HG03460 (cell line): ENCODE measurements around the gene ZNF536.

ENCODE experiments used
- ATAC-seq: cut with Tn5 transposase; IDR thresholded peaks from one replicate; pipeline ENCODE4 v1.9.1; 2021; ENCODE audit not compliant: unreplicated experiment

Gene ZNF536

DNA sequence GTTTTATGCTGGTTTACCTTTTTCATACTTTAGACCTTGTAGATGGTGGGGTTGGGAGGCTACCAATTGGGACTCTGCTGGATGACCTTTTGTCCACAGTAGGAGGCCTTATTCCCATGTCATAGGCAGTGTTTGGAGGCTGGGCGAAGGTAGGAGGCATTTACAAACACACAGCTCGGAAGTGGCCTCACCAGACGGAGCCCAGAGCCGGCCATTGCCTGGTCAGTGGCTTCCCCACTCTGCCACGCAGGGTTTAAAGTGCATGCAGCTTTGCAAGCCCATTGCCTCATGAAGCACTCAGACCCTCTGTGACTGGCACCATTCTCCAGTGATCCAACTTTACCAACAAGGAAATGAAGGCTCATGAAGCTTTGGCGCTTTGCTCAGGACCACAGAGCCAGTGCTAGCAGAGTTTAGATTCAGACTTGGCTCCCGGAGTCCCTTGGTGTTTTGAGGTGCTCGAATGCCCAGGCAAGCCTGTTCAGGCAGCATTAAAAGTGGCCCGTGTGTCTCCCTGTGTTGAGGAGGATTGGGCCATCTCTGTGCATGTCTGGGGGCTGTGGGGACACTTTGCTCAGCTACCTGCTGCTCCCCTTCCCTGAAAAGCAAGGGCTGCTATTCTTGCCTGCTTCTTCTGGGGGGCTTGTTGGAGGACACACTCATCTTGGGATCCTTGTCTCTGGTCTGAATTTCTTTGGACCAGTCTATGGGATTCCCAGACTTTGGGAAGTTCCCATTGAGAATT is 148.7 kb downstream of the ZNF536 start:
- no peak for ATAC-seq

DNA sequence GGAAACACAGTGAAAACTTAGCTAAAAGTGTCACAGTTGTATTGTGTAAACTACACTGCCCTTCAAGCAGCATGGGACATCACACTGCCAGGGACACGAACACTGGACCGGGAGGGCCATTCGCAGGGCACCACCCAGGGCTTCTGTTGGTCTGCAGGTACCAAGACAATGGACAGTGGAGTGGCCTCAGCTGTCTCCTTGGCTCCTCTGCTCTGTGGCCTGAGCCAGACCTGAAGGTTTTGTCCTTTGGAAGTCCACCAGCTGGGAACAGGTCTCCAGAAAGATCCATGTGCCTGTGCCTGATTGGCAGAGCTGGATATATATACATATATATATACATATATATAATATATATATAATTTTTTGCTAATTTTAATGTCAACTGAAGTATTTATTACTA is 149.8 kb downstream of the ZNF536 start:
- no peak for ATAC-seq

DNA sequence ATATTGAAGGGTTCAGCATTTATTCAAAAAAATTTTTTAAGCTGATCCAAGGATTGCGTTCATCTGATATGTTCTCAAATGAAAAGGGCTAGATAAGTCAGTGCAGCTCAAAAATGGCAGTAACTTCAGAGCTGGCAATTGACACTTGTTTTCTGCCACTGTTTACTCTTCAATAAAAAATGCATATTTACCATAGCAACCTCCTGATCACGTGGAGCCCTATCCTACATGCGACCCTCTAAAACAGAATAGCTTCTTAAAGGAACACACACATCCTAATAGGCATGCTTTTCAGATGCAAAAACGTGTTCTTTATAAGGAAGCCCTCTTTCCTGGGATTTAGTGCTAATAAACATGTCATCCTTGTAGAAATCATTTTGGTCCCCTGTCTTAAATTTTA is 150.2 kb downstream of the ZNF536 start:
- ATAC-seq = no peak

DNA sequence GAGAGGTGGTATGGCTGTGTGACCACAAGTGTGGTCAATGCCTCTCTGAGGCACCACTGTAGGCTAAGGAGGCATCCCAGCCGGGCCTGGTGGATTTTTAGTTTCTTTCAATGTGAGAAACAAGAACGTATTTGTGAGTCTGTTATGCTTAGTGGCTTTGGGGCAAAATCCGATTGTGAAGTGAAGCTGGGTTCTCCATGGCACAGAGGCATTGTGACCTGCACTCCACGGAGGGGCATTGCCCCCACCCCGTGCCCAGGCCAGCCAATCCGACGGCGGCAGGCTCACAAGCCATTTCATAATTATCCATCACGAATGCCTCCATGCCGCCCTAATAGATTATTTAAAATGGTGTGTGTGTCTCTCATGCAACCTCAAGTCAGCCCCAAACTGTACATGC is 151.6 kb downstream of the ZNF536 start:
- ATAC-seq = no peak

DNA sequence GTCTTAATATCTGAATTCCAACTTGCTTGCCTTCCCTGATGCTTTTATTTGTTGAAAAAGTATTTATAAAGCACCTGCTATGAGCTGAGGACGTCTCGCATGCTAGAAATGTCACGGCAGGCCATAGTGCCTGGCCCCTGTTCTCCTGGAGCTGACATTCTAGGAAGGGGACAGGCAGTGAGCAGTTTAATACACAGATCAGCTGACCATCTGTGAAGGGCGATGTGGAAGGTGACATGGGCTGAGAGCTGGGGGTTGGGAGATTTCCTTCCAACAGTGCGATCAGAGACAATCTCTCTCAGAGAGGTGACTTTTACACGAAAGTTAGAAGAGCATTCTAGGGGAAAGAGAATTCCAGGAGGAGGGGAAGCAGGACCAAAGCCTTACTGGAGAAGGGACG is 153.2 kb downstream of the ZNF536 start:
- ATAC-seq = no peak

DNA sequence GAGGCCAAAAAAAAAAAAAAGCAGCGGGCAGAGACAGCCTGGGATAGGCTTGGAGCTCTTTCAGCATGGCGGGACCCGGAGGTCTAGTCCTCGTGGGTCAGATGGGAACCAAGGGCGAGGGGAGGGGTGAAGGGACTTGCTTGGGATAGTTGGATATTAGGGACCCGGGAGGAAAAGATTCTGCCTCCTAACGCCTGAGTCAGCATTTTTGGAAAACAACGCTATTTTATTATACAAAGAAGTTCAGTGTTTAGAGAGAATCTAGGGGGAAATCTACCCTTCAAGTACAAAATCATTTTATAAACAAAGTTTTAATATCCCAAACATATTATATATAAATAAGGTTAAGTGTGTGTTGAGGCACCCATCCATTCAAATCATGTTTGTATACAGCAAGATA is 156.7 kb downstream of the ZNF536 start:
- ATAC-seq = no peak

DNA sequence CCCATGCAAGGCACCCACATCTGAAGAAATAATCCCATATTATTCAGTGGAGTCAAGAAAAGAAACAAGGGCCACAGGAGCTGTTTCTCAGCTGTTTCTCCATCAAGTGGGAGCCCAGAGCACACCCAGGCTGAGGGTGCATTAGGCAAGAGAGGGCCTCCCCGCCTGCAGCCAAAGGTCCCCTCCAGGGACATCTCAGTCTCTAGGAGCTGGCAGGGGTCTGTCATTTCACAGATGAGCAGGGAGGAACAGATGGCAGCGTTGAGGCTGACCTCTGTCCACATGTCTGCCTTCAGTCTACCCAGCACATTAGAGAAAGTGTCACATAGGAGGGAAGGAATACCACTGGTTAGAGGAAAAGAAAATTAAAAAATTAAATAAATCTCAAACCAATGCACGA is 157.7 kb downstream of the ZNF536 start:
- ATAC-seq = no peak

DNA sequence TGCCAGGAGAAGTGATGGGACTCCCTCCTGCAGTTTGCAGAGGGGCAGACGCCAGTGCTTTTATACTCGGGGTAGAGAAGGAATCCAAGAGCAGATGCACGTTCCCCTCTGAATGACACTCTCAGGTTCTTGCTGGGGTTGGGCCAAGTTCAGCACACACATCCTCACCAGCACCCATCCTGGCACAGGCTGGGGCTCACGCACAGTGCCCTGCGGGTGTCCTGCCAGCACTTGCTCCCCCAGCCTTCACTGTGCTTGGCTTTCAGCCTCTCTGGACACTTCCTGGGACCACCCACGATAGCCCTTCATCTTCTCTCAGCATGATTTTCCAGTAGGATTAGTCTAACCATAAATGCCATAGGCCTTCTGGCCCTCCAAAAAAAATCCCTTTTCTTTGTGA is 158.6 kb downstream of the ZNF536 start:
- ATAC-seq = no peak

DNA sequence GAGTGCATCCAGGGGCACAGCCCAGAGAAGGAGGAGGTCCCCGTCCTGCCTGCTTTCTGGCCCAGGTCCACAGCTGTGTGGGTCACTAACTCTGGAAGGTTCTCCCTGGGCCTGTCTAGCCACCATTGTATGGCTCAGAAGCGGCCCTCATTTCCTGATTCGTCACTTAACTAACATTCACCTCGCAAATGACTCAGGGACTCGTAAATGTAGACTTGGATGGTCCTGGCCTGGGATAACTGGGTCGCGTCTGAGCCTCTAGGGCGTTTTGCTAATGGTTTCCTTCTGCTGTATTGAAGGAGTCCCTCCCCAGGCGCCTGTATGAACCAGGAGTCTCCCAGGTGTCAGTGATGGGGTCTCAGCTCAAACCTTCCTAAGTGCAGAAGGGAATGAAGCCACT is 162.8 kb downstream of the ZNF536 start:
- ATAC-seq = no peak

DNA sequence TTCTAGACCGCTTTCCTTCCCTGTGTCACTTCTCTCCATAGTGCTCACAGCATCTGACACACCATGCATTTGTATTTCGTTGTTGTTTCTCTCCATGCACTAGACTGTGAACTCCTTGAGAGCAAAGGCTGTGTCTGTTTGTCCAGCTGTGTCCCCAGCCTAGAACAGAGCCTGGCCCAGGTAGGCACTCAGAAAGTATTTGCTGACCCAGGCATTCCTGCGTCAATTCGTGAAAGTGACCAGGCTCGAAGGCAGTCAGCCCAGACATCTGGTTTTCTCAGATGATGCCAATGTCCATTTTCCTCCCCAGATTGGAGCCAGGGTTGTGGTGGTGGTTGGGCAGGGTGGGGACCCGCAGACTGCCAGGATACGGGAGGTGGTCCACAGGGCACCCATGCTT is 164.8 kb downstream of the ZNF536 start:
- ATAC-seq = no peak

DNA sequence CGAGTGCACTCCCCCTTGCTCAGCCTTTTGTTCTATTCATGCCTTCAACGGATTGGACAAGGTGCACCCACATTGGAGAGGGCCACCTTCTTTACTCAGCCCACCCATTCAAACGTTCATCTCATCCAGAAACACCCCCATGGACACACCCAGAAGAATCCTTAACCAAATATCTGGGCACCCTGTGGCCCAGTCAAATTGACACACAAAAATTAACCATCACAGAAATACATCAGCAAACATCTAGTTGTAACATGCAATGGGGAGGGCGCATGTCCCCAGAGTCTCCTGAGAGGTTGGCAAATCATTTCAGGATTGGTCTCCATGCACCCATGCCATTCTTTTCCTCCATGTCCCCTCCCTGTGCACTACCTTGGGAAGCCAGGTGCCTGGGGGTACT is 167.1 kb downstream of the ZNF536 start:
- no peak for ATAC-seq

DNA sequence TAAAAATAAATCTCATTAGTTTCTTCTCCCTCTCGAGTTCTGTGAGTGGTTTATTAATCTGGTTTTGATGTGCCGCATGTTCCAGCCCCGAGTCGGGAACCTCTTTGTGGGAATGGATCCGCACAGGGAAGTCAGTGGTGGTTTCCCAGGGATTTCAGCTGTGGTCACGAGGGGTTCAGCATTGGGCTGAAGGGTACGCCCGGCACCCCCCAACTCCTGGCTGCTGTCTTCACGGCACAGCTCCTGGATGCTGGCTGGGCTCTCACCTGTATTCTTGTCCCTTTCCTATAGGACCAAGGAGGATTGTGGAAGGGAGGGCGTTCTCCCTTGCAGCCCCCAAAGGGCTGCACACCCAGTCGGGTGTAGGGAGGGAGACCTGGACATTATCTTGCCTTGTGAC is 167.8 kb downstream of the ZNF536 start:
- ATAC-seq = no peak

DNA sequence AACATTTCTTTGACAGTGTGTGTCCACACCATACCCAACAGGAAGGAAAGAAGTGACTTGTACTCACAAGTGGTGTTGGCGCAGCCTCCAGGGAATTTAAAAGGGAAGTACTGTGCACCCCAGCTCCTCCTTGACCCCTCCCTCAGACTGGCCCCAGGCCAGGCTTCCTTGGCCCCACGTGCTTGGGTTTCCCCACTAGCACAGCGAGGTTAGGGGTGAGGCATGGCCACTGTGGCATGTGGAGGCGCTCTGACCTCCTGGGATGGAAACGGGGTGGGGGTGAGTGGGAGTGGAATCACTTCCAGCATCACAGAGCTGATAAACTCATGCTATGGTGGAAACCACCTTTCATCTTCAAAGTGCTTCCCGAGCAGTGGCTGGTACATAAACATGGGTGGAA is 168.6 kb downstream of the ZNF536 start:
- no peak for ATAC-seq

DNA sequence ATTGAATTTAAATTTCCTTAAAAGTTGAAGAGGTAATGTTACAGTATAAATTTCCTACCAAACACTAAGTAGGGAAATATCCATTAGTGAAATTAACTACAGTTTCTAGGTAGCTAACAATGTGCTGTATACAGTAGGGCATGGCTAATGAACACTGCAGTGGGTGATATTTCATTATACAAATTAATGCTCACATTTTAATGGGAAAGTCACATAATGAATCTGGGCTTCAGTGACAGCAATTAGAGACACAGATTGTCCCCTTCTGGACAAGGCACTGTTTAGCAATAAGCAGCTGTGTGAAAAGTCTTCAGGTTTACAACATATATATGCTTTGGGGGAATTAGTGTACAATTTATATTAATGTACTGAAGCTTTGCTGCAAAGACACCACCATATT is 169.4 kb downstream of the ZNF536 start:
- no peak for ATAC-seq

DNA sequence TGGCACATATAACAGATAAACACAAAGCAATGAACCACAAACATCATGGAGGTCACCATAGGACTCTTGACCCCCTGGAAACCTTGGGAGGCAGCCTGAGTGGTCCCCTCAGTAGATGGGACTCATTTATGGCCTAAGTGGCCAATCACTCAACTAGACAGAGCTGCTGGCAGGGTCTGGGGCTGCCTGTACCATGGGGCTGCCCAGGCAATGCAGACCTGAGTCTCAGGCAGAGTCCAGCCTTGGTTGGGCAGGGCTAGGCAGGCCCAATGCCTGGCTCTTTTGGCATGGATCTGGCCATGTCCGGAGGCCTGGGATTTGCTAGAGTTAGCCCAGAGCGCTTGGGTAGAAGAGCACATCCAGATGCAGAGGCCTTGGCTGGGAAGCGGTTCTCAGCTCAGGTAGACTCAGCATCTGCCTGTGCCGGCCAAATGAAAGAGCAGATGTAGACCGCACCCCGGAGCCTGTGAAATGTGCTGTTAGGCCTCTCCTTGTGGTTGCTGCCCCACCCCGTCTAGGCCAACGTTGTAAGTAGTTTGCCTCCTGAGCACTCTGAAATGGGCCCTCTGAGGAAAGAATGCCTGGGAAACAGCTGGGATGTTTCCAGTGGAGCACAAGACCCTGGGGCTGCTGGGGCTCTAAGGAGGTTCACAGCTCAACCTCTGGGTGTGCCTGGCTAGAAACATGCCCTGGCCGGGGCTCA is 171.2 kb downstream of the ZNF536 start:
- no peak for ATAC-seq

DNA sequence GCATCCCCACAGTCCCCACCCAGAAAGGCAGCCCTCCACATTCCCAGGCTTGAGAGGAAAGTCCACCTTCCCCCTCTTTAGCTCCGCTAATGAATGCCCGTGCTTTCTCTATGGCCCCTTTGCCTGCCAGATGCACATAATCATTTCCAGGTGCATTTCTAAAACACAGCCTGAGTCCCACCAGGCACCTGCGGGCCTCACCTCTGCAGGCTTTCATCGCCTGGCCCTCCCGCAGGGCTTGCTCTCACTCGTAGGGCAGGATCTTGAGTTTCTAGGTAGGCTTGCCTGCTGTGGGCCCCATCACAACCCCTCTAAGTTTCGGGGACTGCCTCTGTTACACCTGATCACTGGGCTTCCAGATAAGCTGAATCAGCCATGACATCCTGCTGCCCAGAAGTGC is 173.6 kb downstream of the ZNF536 start:
- no peak for ATAC-seq

DNA sequence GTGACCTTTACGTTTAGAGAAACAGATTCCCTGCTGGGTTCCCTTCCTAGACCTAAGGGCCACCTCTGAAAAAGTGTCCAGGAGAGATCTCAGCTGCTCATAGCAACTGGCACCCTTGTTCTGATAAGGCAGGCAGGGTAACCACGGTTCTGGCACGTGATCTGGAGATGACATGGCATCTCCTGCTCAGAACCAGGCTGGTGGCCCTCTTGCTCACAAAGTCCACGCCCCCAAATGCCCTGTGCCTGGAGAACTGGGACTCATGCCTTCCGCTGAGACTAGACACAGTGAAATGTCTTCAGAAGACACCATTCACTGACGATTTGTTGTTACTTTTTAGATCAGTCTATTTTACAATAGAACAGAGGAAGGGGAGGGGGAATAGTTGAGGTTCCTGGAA is 174.1 kb downstream of the ZNF536 start:
- no peak for ATAC-seq

DNA sequence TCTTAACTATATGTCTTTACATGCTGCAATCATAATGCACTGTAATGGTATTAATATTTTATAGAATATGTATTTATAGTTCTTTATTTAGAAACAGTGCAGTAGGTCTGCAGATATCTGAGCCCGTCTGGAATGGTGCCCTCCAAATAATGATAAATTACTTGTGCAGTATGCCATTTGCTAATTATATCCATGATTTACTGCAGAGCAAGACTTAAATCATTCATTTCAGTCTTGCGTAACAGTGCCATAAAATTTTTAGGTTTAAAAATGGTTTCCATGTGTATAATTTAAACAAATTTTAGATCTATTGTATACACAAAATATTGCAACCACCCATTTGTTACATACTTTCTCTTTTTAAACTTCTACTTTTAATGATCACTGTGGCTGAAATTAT is 175.1 kb downstream of the ZNF536 start:
- no peak for ATAC-seq

DNA sequence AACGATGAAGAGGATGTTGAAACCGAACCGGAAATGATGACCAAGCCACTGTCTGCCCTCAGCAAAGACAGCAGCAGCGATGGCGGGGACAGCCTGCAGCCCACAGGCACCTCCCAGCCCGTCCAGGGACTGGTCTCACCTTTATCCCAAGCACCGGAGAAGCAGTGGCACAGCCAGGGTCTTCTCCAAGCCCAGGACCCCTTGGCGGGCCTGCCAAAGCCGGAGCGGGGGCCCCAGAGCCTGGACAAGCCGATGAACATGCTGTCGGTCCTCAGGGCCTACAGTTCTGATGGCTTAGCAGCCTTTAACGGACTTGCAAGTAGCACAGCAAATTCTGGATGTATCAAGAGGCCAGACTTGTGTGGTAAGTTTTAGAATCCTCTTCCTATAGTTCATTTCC is 177.0 kb downstream of the ZNF536 start:
- ATAC-seq = no peak

DNA sequence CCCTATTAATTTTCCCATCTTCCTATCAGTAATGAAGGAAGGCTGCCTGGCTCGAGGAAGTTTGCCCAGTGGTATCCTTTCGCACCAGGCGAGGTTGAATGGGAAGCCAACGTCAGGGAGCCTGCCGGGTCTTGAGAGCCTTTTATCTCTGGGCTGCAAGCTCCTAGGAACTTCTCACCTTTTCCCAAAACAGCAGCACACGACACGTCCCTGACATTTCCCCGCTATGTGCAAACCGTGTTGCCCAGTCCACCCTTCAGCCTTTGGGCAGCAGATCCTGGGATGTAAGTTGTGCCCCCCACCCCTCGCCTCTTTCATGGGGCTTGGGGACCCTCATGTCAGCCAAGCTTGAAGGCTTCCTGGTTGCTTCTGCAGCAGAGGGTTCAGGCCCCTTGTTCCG is 179.1 kb downstream of the ZNF536 start:
- ATAC-seq = no peak

DNA sequence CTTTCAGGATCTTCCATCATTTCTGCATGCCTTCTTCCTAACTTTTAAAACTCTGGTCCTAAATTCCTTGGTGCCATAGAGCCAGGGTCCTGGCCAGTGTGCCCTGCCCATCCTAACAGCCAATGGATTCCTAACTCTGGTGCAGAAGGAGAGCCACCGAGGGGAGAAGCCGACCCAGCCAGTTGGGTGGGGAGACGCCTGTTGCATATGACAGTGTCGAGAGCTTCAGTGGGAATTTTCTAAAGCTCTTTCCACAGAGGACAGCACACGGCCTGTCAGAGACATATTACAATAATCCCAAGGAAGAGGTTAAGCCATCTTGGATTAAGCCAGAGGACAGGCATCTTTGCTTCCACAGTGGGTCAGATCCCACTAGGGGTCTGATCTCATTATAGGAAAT is 180.4 kb downstream of the ZNF536 start:
- no peak for ATAC-seq

DNA sequence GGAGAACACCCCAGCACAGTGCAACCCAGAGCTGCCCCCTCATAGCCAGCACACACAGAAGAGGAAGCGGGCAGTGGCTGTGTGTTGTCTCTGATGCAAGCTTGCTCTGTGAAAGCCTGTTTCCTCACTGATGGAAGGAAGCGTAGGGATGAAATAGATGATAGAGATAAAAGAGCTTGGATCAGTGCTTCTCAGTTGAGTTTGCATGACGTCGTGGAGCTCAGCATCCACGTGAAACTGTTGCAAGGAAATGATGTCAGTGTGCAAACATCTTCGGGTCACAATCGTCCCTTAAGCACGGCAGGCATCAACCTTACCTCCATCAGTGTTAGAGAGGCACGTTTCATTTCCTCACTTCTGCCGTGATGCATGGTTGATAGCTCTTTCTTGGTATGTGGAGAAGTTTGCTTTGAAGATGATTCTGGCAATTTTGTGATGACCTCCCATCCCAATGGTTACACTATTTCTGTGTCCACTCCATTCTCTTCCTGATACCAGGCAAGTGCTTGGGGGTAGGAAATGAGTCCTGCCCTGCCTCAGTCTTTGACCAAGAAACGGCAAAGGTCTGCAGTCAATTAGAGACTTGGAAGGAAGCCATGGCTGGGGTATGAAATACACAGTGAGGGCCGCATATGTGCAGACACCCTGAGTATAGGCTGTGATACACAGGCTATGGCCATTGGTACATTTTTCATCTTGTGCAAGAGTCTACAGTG is 183.0 kb downstream of the ZNF536 start:
- ATAC-seq = no peak
